Measurements from ENCODE around the gene AK9. TPM values are rescaled to one million over a fixed set of nuclear protein-coding genes. Genes with fewer than 3 reads are reported as not detected.

The AK9 gene
- total and polyA plus RNA-seq, 2 experiments from 2014 or later, result 10.1 to 15.2 TPM

DNA sequence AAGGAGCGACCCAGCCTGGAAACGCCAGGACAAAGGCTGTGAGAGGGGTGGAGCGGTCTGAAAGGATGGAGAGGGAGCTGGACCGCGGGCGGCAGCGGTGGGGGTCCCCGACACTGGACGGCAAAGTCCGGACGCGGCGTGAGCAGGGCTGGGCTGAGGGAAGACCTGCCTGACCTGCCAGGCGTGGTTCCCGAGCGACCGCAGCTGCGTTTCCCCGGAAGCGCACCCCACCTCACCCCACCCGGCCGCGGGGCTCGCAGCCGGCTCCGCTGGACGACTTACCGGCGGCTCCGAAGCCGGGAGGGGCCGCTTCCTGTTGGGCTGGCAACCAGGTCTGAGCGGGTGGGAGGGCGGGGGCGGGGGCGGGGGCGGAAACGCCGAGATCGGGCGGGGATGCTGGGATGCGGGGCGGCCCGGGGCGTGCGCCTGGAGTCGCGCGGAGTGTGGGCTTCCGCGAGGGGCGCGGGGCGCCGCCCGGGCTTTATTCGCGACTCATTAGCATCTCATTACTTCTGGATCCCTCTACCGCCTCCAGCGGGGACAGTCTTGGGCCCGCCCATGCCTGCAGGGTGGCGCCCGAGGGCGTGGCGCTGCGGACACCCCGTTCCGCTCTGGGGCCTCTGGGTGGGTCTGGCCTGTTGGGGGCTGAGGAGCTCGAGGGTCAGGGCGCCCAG is 235.4 kb downstream of the AK9 start, which contains the start of gene MICAL1:
MICAL1 (minus strand) TSS at position 336 of the 674 bp plus-strand sequence. CDS start 1,576 bp downstream, outside the sequence.
- under 1% methylated on average over 39 of the region's 70 CpGs for WGBS (ENCODE audit: low lambda C conversion rate, missing lambda C conversion rate)
- TF ChIP-seq, protein P1, sequence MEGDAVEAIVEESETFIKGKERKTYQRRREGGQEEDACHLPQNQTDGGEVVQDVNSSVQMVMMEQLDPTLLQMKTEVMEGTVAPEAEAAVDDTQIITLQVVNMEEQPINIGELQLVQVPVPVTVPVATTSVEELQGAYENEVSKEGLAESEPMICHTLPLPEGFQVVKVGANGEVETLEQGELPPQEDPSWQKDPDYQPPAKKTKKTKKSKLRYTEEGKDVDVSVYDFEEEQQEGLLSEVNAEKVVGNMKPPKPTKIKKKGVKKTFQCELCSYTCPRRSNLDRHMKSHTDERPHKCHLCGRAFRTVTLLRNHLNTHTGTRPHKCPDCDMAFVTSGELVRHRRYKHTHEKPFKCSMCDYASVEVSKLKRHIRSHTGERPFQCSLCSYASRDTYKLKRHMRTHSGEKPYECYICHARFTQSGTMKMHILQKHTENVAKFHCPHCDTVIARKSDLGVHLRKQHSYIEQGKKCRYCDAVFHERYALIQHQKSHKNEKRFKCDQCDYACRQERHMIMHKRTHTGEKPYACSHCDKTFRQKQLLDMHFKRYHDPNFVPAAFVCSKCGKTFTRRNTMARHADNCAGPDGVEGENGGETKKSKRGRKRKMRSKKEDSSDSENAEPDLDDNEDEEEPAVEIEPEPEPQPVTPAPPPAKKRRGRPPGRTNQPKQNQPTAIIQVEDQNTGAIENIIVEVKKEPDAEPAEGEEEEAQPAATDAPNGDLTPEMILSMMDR (IDR thresholded peaks at IDR 0.05; ENCODE audit: poor library complexity), result peak; percentile 26
- TF ChIP-seq EZH2 (IDR thresholded peaks at IDR 0.05; ENCODE audit: borderline replicate concordance), result no peak
- H3K27ac ChIP-seq, result peak within 1 kb of the TSS; percentile 87
- H3K9me3 ChIP-seq (ENCODE audit: low read depth), result no peaks in the 10 kb centered on the region
- no peaks in the 10 kb centered on the region for H4K20me1 ChIP-seq (ENCODE audit: insufficient read depth, poor library complexity, severe bottlenecking)
- peak within 1 kb of the TSS; percentile 98 for H2AFZ ChIP-seq
- H3K4me1 ChIP-seq (ENCODE audit: insufficient read depth), result peaks cover 10% of the 10 kb centered on the region
- DNase-seq (ENCODE audit: low spot score), result peak; percentile 84
- no peaks in the 10 kb centered on the region for H3K9me2 ChIP-seq (replicated peaks; ENCODE audit: insufficient read depth)
- H3K79me2 ChIP-seq, result peaks cover 6% of the 10 kb centered on the region
- H3K27me3 ChIP-seq, result no peaks in the 10 kb centered on the region
- H3K4me3 ChIP-seq, result peak within 1 kb of the TSS; percentile 95
- H3K4me2 ChIP-seq, result peak within 1 kb of the TSS; percentile 93
- no peaks in the 10 kb centered on the region for H3K36me3 ChIP-seq (replicated peaks; ENCODE audit: insufficient read depth, low read depth)

DNA sequence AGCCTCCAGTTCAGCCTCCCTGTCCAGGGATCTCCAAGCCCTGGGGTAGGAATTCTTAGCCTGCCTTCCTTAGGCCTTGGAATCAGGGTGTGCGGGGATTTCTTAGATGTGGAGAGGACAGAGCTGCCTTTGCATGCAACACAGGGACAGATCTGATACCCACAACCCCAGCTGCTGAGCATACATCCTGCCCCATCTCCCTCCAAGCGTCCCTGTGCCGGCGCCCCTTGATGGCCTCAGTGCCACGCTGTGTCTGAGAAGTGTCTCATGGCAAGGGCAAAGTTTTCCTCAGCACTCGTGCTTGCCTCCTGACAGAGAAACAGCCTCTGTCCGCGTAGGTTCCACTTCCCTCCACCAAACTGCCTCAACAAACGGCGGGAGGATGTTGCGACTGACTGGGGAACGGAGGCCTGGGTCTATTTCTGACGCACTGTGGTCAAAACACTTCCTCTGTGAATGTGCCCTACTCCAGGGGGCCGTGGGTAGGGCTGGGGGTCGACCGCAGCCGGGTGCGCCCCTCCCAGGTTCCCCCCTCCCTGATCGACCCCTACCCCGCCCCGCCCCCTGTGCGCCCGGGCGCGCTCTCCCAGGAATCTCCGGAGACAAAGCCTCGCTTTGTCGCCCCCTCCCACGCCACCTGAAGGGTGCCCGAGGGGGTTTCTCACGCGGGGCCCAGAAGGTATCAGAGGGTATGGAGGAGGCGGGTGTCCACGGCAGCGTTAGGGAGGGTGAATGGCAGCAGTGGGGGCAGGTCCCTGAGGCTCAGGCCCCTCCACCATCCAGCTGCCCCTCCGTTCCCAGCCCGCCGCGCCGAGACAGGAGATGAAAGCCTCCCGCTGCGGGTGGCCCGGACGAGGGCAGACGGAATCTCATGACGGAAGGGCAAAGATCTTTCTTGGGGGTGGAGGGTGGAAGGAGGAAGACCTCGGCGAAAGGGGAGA is 236.2 kb downstream of the AK9 start:
- H3K27ac ChIP-seq, result peak overlapping the region; percentile 87
- peak overlapping the region; percentile 95 for H3K4me3 ChIP-seq
- peak overlapping the region; percentile 98 for H2AFZ ChIP-seq
- H3K27me3 ChIP-seq, result no peaks in the 10 kb centered on the region
- no peaks in the 10 kb centered on the region for H3K9me2 ChIP-seq (replicated peaks; ENCODE audit: insufficient read depth)
- 9% methylated on average over 36 of the region's 48 CpGs for WGBS (ENCODE audit: low lambda C conversion rate, missing lambda C conversion rate)
- H4K20me1 ChIP-seq (ENCODE audit: insufficient read depth, poor library complexity, severe bottlenecking), result no peaks in the 10 kb centered on the region
- H3K9me3 ChIP-seq (ENCODE audit: low read depth), result no peaks in the 10 kb centered on the region
- H3K36me3 ChIP-seq (replicated peaks; ENCODE audit: insufficient read depth, low read depth), result no peaks in the 10 kb centered on the region
- H3K4me2 ChIP-seq, result peak overlapping the region; percentile 93
- DNase-seq (ENCODE audit: low spot score), result peak; percentile 45
- TF ChIP-seq EZH2phosphoT487 (IDR thresholded peaks at IDR 0.05; ENCODE audit: low read depth, severe bottlenecking, unreplicated experiment) (no peak), EZH2 (IDR thresholded peaks at IDR 0.05; ENCODE audit: borderline replicate concordance) (no peak)
- TF ChIP-seq, protein P1 (IDR thresholded peaks at IDR 0.05; ENCODE audit: poor library complexity), result no peak
- peaks cover 6% of the 10 kb centered on the region for H3K79me2 ChIP-seq
- H3K4me1 ChIP-seq (ENCODE audit: insufficient read depth), result peaks cover 7% of the 10 kb centered on the region

DNA sequence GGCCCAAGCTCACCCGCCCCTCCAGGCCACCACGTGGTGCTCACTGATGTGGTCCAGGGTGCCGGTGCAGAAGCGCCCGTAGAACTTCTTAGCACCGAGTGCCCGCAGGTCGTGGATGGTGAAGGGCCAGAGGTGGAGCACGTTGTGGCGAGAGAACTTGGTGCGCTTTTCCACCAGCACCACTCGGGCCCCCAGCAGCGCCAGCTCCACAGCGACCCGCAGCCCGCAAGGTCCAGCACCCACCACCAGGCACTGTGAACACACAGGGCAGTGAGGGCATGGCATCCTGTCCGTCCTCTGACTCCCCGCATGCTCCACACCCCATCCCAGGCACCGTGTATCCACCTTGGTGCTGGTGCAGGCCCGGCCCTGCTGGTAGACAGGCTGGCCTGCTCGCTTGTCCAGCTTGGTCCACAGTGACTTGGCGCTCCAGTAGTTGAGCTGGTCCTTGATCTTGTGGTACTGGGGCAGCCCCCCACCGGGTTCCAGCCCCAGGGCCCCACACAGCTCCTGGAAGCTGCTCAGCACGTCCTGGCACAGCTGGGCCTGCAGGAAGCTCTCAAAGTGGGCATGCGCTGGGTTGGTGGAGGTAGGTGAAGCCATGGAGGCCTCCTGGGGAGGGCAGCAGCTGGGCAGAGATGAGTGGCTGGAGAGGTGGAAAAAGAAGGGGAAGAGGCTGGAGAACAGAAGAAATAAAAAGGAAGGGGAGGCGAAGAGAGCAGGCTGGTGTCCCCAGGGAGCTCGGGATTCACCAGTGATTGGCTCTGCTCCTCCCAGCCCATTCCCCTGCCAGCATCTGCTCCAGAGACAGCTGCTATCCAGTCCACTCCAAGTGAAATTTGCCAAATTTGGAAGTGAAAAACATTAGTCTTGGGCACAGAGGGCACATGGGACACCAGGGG is 237.2 kb downstream of the AK9 start:
- no peaks in the 10 kb centered on the region for H3K36me3 ChIP-seq (replicated peaks; ENCODE audit: insufficient read depth, low read depth)
- H2AFZ ChIP-seq, result no peak overlapping the region
- DNase-seq (ENCODE audit: low spot score), result no peak
- no peaks in the 10 kb centered on the region for H3K9me3 ChIP-seq (ENCODE audit: low read depth)
- TF ChIP-seq, protein P1 (IDR thresholded peaks at IDR 0.05; ENCODE audit: poor library complexity), result no peak
- TF ChIP-seq EZH2 (IDR thresholded peaks at IDR 0.05; ENCODE audit: borderline replicate concordance) (no peak), EZH2phosphoT487 (IDR thresholded peaks at IDR 0.05; ENCODE audit: low read depth, severe bottlenecking, unreplicated experiment) (no peak)
- H3K4me3 ChIP-seq, result no peak overlapping the region
- peaks cover 6% of the 10 kb centered on the region for H3K4me1 ChIP-seq (ENCODE audit: insufficient read depth)
- H3K27me3 ChIP-seq, result no peaks in the 10 kb centered on the region
- H4K20me1 ChIP-seq (ENCODE audit: insufficient read depth, poor library complexity, severe bottlenecking), result no peaks in the 10 kb centered on the region
- no peaks in the 10 kb centered on the region for H3K9me2 ChIP-seq (replicated peaks; ENCODE audit: insufficient read depth)
- WGBS (ENCODE audit: low lambda C conversion rate, missing lambda C conversion rate), result 93% methylated on average over 27 of the region's 27 CpGs
- peaks cover 6% of the 10 kb centered on the region for H3K79me2 ChIP-seq
- peak overlapping the region; percentile 93 for H3K4me2 ChIP-seq
- H3K27ac ChIP-seq, result peak overlapping the region; percentile 87

Measured in hepatocyte (in vitro differentiated cells).